GM23248 (cell line): ENCODE measurements around the gene SERF1B. TPM values are rescaled to one million over a fixed set of nuclear protein-coding genes. Genes with fewer than 3 reads are reported as not detected.
"Not testable (repeated sequence)": the region's sequence is repeated elsewhere in the genome, so short reads cannot be mapped to it uniquely, and the experiment has no call there.

ENCODE experiments used
- DNase-seq: peaks from one replicate; pipeline ENCODE4 v3.0.0-alpha.2; 2015
- H2AFZ ChIP-seq: fragments of 200-600 bp; sonication (generic); 2 replicates; pipeline ENCODE4 v1.6.1; 2016; ENCODE audit warnings: antibody characterized with exemption
- H3F3A ChIP-seq: fragments of 200-600 bp; sonication (generic); 2 replicates; pipeline ENCODE4 v1.6.1; 2016; ENCODE audit warnings: mild to moderate bottlenecking, antibody characterized with exemption, mixed run types; ENCODE audit not compliant: insufficient read depth
- H3K27ac ChIP-seq: fragments of 200-600 bp; sonication (generic); 2 replicates; pipeline ENCODE4 v1.5.1; 2016; ENCODE audit warnings: mild to moderate bottlenecking
- H3K27me3 ChIP-seq: fragments of 200-600 bp; sonication (generic); replicated peaks from 2 replicates; pipeline ENCODE4 v1.6.1; 2016; ENCODE audit warnings: mild to moderate bottlenecking; ENCODE audit not compliant: insufficient read depth
- H3K36me3 ChIP-seq: fragments of 200-600 bp; sonication (generic); 2 replicates; pipeline ENCODE4 v1.6.1; 2016; ENCODE audit warnings: low read depth, mild to moderate bottlenecking
- H3K4me1 ChIP-seq: fragments of 200-600 bp; sonication (generic); 2 replicates; pipeline ENCODE4 v1.6.1; 2016; ENCODE audit warnings: mild to moderate bottlenecking; ENCODE audit not compliant: insufficient read depth
- H3K4me2 ChIP-seq: fragments of 200-600 bp; sonication (generic); one replicate; pipeline ENCODE4 v1.6.1; 2016; ENCODE audit warnings: mild to moderate bottlenecking; ENCODE audit not compliant: unreplicated experiment
- H3K4me3 ChIP-seq: fragments of 200-600 bp; sonication (generic); 2 replicates; pipeline ENCODE4 v1.5.1; 2016; ENCODE audit warnings: mild to moderate bottlenecking
- H3K79me2 ChIP-seq: fragments of 200-600 bp; sonication (generic); 2 replicates; pipeline ENCODE4 v1.6.1; 2016; ENCODE audit warnings: mild to moderate bottlenecking; ENCODE audit not compliant: insufficient read depth
- H3K9ac ChIP-seq: fragments of 200-600 bp; sonication (generic); 2 replicates; pipeline ENCODE4 v1.6.1; 2016; ENCODE audit warnings: mild to moderate bottlenecking
- H3K9me2 ChIP-seq: fragments of 200-600 bp; sonication (generic); 2 replicates; pipeline ENCODE4 v1.6.1; 2016; ENCODE audit warnings: mixed run types, mild to moderate bottlenecking, moderate library complexity; ENCODE audit not compliant: insufficient read depth
- H3K9me3 ChIP-seq: fragments of 200-600 bp; sonication (generic); one replicate; pipeline ENCODE4 v1.6.1; 2017; ENCODE audit warnings: low read depth
- H4K20me1 ChIP-seq: fragments of 200-600 bp; sonication (generic); 2 replicates; pipeline ENCODE4 v1.6.0; 2016; ENCODE audit not compliant: insufficient read depth
- WGBS, 2 experiments: methylation state at CpG; one replicate each; pipeline ENCODE4 v1.1.6; 2015 to 2017; ENCODE audit warnings: low lambda C conversion rate in 2 of 2, low coverage in 1 of 2; ENCODE audit errors: missing lambda C conversion rate in 2 of 2; 5-methylcytosine and 5-hydroxymethylcytosine counted together
- in situ Hi-C: fragments of 300-500 bp; cut with MboI; formaldehyde crosslinking; loops from 2 replicates; pipeline ENCODE4 v1.15.0; 2020
- polyA plus RNA-seq: library from polyadenylated mRNA; unstranded; fragments of >200 nt; fragmentation: Nextera tagmentation; extraction: Ambion mirVana; gene quantifications from 2 replicates; pipeline ENCODE4 v1.2.1, GENCODE V29; 2016
- total RNA-seq: library from RNA; depleted of rRNA; stranded (reverse); fragments of >200 nt; shearing (Covaris generic); gene quantifications from 2 replicates; pipeline ENCODE4 v1.2.3, GENCODE V29; 2014; rRNA removed

Gene SERF1B
- total RNA-seq, result 15.7 and 36.5 TPM in 2 replicates
- polyA plus RNA-seq, result 75.6 and 79.5 TPM in 2 replicates

GRCh38 chr5:70025106-70025844 is at the start of gene SERF1B:
SERF1B (plus strand) TSS chr5:70025251; CDS start chr5:70025452, 201 bp downstream.
- H3K4me2 ChIP-seq, H3K27me3 ChIP-seq, H3F3A ChIP-seq, DNase-seq, H3K4me3 ChIP-seq, H2AFZ ChIP-seq, H3K27ac ChIP-seq, H3K4me1 ChIP-seq, in situ Hi-C loops, H3K9me3 ChIP-seq, H3K9me2 ChIP-seq, H3K36me3 ChIP-seq, H3K79me2 ChIP-seq, H4K20me1 ChIP-seq, H3K9ac ChIP-seq: not testable (repeated sequence)
- no CpG with 5 or more reads among the region's 66 CpGs for WGBS, 2 experiments

GRCh38 chr5:69991713-69992112 is 33.3 kb upstream of the SERF1B start:
- H4K20me1 ChIP-seq, H3K9ac ChIP-seq, DNase-seq, H2AFZ ChIP-seq, H3K27ac ChIP-seq, H3K9me3 ChIP-seq, H3K4me2 ChIP-seq, H3K79me2 ChIP-seq, H3K36me3 ChIP-seq, in situ Hi-C loops, H3K4me1 ChIP-seq, H3F3A ChIP-seq, H3K4me3 ChIP-seq, H3K27me3 ChIP-seq, H3K9me2 ChIP-seq: not testable (repeated sequence)
- no CpG with 5 or more reads among the region's 2 CpGs for WGBS, 2 experiments

DNA sequence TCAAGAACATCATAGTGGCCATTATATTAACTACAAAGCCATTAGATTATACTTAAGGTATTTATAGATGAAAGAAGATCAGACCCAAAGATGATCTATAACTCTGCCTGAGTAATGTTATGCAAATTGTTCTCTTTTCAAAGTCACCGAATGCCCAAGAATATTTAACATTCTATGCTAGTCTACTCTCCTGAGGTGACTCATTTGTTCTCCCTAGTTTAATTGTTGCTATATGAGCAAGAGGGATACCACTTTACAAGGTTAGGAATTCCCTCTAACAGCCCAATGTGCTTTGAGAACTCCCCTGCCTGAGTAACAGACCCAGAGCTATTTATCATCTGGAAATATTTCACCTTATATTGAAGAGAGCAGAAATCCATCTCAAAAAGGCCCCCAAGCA is 29.5 kb upstream of the SERF1B start:
- H3K36me3 ChIP-seq, H3K4me3 ChIP-seq, H3K4me2 ChIP-seq, H3F3A ChIP-seq, DNase-seq, H3K9ac ChIP-seq, H3K27ac ChIP-seq, H3K9me3 ChIP-seq, H2AFZ ChIP-seq, H3K9me2 ChIP-seq, in situ Hi-C loops, H3K79me2 ChIP-seq, H3K4me1 ChIP-seq, H3K27me3 ChIP-seq, H4K20me1 ChIP-seq: not testable (repeated sequence)
- no CpG with 5 or more reads among the region's 1 CpG for WGBS, 2 experiments

DNA sequence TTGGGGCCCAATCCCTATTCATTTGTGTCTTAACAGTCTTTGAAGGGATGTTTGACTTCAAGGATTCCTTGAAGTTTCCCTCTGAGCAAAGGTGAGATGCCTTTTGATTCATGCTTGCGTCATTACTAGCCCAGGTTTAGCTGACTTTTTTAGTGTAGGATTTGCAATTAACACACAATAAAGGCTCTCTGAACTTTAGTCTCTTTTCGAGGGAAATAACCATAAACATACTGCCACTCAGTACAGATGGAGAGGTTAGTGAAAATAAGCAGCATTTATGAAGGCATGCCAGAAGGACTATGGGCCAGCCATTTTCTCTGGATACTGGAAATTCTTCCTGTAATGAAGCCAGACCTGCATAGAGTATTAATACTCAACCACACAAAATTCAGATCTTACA is 4.4 kb upstream of the SERF1B start:
- H3K4me3 ChIP-seq, in situ Hi-C loops, H3K4me2 ChIP-seq, H3K9me3 ChIP-seq, H2AFZ ChIP-seq, H3K36me3 ChIP-seq, H3K27me3 ChIP-seq, H3K9me2 ChIP-seq, H3K4me1 ChIP-seq, H3K79me2 ChIP-seq, H3F3A ChIP-seq, DNase-seq, H3K27ac ChIP-seq, H4K20me1 ChIP-seq, H3K9ac ChIP-seq: not testable (repeated sequence)
- no CpG with 5 or more reads among the region's 2 CpGs for WGBS, 2 experiments

- H3K4me1 ChIP-seq, H3K9me3 ChIP-seq, H4K20me1 ChIP-seq, DNase-seq, H3K9ac ChIP-seq, H2AFZ ChIP-seq, H3K79me2 ChIP-seq, H3K4me3 ChIP-seq, H3K9me2 ChIP-seq, H3F3A ChIP-seq, H3K4me2 ChIP-seq, H3K27ac ChIP-seq, H3K36me3 ChIP-seq, in situ Hi-C loops, H3K27me3 ChIP-seq: not testable (repeated sequence)
- no CpG with 5 or more reads among the region's 4 CpGs for WGBS, 2 experiments
Measured at GRCh38 chr5:70025845-70026145, 744 bp downstream of the SERF1B start.

DNA sequence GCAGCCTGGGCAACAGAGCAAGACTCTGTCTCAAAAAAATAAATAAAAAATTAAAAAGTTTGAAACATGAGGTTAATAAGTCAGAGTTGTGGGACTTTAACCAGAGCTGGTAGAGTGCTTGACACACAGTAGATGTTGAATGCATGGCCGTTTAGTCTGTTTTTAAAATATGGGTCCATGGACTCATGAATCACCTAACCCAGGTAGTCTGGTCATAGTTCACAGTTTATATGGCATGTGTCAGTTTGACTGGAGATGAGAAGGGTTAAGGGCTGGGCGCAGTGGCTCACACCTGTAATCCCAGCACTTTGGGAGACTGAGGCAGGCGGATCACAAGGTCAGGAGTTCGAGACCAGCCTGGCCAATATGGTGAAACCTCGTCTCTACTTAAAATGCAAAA is 6.2 kb downstream of the SERF1B start:
- in situ Hi-C loops, H3K27ac ChIP-seq, H3K4me2 ChIP-seq, H3K36me3 ChIP-seq, H3K4me3 ChIP-seq, H2AFZ ChIP-seq, H3K79me2 ChIP-seq, H3K27me3 ChIP-seq, H3K9me3 ChIP-seq, H3K4me1 ChIP-seq, DNase-seq, H4K20me1 ChIP-seq, H3K9me2 ChIP-seq, H3K9ac ChIP-seq, H3F3A ChIP-seq: not testable (repeated sequence)
- WGBS, 2 experiments, result no CpG with 5 or more reads among the region's 5 CpGs

DNA sequence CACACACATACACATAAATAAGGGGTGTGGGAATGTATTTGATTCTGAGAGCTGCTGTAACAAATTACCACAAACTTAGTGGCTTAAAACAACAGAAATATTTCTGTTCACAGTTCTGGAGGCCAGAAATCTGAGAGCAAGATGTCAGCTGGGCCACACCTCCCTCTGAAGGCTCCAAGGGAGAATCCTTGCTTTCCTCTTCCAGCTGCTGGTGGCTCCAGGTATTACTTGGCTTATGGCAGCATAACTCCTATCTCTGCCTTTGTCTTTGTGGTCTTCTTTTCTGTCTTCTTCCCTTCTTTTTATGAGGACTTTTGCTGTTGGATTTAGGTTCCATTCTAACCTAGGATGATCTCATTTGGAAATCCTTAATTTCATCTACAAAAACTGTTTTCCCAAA is 16.4 kb downstream of the SERF1B start:
- H3K4me2 ChIP-seq, H3K27me3 ChIP-seq, H3K9me3 ChIP-seq, H3K4me3 ChIP-seq, H3K4me1 ChIP-seq, H3K27ac ChIP-seq, H3K36me3 ChIP-seq, DNase-seq, H4K20me1 ChIP-seq, H3F3A ChIP-seq, H2AFZ ChIP-seq, H3K9ac ChIP-seq, in situ Hi-C loops, H3K9me2 ChIP-seq, H3K79me2 ChIP-seq: not testable (repeated sequence)

- H3K27me3 ChIP-seq, H4K20me1 ChIP-seq, H3K9ac ChIP-seq, DNase-seq, H3K4me2 ChIP-seq, in situ Hi-C loops, H2AFZ ChIP-seq, H3K4me3 ChIP-seq, H3K27ac ChIP-seq, H3K4me1 ChIP-seq, H3K9me2 ChIP-seq, H3K36me3 ChIP-seq, H3K9me3 ChIP-seq, H3F3A ChIP-seq, H3K79me2 ChIP-seq: not testable (repeated sequence)
- no CpG with 5 or more reads among the region's 16 CpGs for WGBS, 2 experiments
Measured at GRCh38 chr5:70049790-70050142, 24.7 kb downstream of the SERF1B start.
